Measurements from ENCODE around the gene RGS3. TPM values are rescaled to one million over a fixed set of nuclear protein-coding genes. Genes with fewer than 3 reads are reported as not detected.

RGS3 gene
- total RNA-seq, 2 donors from 2014 or later = 25.7 to 96.9 TPM

GRCh38 chr9:113568081-113568435 lies 104.5 kb downstream of the RGS3 start:
- no peaks in the 10 kb centered on the region for H3K36me3 ChIP-seq (replicated peaks in 1 of 2; ENCODE audit: insufficient read depth in 1 of 2, low read depth in 2 of 2)
- TF ChIP-seq POLR2A (IDR thresholded peaks at IDR 0.05) (no peak), CTCF (IDR thresholded peaks at IDR 0.05) (no peak)
- peaks cover 70% of the 10 kb centered on the region for H3K4me1 ChIP-seq
- 81 to 87% methylated on average over 5 of the region's 5 CpGs for WGBS, 2 donors
- no peaks in the 10 kb centered on the region for H3K9me3 ChIP-seq
- DNase-seq = peak in 1 of 4 donors; percentile 1
- H3K4me3 ChIP-seq = no peak overlapping the region
- H3K27me3 ChIP-seq = no peaks in the 10 kb centered on the region
- intact Hi-C loops (cut with DNase I) = no loop called here
- H3K27ac ChIP-seq = peak overlapping the region in 1 of 4 donors; percentile 26
- ATAC-seq = no peak

- peak overlapping the region in 2 of 4 donors; percentile 6 to 16 for H3K27ac ChIP-seq
- no peak for ATAC-seq
Measured at GRCh38 chr9:113568571-113569321, 105.2 kb downstream of the RGS3 start.

DNA sequence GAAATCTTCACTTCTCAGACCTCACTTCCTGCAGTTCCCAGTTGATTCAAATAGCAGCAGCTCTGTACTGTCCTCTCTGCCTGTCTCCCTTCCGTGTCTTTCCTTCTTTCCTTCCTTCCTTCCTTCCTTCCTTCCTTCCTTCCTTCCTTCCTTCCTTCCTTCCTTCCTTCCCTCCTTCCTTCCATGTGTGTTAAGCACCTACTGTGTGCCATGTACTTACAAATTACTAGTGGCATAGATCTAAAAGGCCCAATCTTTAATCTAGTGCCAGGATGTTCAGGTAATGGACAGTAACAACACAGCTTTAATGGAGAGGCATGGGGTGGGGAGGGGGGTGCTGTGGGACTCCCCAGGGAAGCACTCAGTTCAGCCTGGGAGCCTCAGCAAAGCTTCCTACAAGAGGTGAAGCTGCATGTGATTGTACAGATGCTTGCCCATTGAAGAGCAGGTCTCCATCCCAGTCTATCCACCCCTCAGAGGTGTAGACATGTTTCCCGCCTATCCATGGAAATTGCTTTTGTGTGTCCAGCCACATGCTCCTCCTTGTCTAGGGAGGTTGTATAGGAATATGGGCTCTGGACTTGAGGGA lies 106.0 kb downstream of the RGS3 start:
- Histone ChIP-seq H3K27ac (peak overlapping the region in 1 of 4 donors; percentile 6), H3K36me3 (replicated peaks in 1 of 2; ENCODE audit: insufficient read depth in 1 of 2, low read depth in 2 of 2) (no peaks in the 10 kb centered on the region), H3K4me1 (peaks cover 62% of the 10 kb centered on the region), H3K27me3 (no peaks in the 10 kb centered on the region), H3K9me3 (no peaks in the 10 kb centered on the region), H3K4me3 (no peak overlapping the region)
- DNase-seq (no peak), ATAC-seq (no peak)
- intact Hi-C loops (cut with DNase I) = no loop called here
- TF ChIP-seq CTCF (IDR thresholded peaks at IDR 0.05) (no peak), POLR2A (IDR thresholded peaks at IDR 0.05) (no peak)
- 87 to 91% methylated on average over 2 of the region's 2 CpGs for WGBS, 2 donors

More at GRCh38 chr9:113568571-113569321, 105.2 kb downstream of the RGS3 start:
- Histone ChIP-seq H3K4me1 (peaks cover 65% of the 10 kb centered on the region), H3K9me3 (no peaks in the 10 kb centered on the region), H3K36me3 (replicated peaks in 1 of 2; ENCODE audit: insufficient read depth in 1 of 2, low read depth in 2 of 2) (no peaks in the 10 kb centered on the region), H3K27me3 (no peaks in the 10 kb centered on the region), H3K4me3 (no peak overlapping the region)
- intact Hi-C loops (cut with DNase I) = no loop called here
- peak in 1 of 4 donors; percentile 7 for DNase-seq
- 71 to 73% methylated on average over 8 to 11 of the region's 11 CpGs for WGBS, 2 donors
- no peak for TF ChIP-seq POLR2A (IDR thresholded peaks at IDR 0.05)
- TF ChIP-seq CTCF (IDR thresholded peaks at IDR 0.05) = no peak

- H3K4me1 ChIP-seq = peaks cover 62% of the 10 kb centered on the region
- H3K27me3 ChIP-seq = no peaks in the 10 kb centered on the region
- no peak overlapping the region for H3K27ac ChIP-seq
- WGBS, 2 donors = 96 to 97% methylated on average over 9 of the region's 9 CpGs
- intact Hi-C loops (cut with DNase I) = no loop called here
- no peak for ATAC-seq
- H3K36me3 ChIP-seq (replicated peaks in 1 of 2; ENCODE audit: insufficient read depth in 1 of 2, low read depth in 2 of 2) = no peaks in the 10 kb centered on the region
- peak in 1 of 4 donors; percentile 3 for DNase-seq
- no peak overlapping the region for H3K4me3 ChIP-seq
- H3K9me3 ChIP-seq = no peaks in the 10 kb centered on the region
- TF ChIP-seq CTCF (IDR thresholded peaks at IDR 0.05) (no peak), POLR2A (IDR thresholded peaks at IDR 0.05) (no peak)
Measured at GRCh38 chr9:113570106-113570505, 106.6 kb downstream of the RGS3 start.
